Epithelial cell of esophagus (primary cell): Measurements from ENCODE around the gene KREMEN1.

Experiments used
- DNase-seq: peaks from one replicate; pipeline ENCODE4 v3.0.0; 2010; ENCODE audit warnings: low read depth
- H3K4me3 ChIP-seq: 2 replicates; pipeline ENCODE4 v1.5.1; 2011; ENCODE audit warnings: mild to moderate bottlenecking, low read length, control low read depth
- TF ChIP-seq, protein P1 (sequence below): IDR thresholded peaks from 2 replicates; pipeline ENCODE4 v1.5.1; 2011; ENCODE audit warnings: low read depth, mild to moderate bottlenecking, low read length, control low read depth, inconsistent platforms; ENCODE audit not compliant: insufficient read depth; ENCODE audit errors: missing control alignments

Gene KREMEN1

DNA sequence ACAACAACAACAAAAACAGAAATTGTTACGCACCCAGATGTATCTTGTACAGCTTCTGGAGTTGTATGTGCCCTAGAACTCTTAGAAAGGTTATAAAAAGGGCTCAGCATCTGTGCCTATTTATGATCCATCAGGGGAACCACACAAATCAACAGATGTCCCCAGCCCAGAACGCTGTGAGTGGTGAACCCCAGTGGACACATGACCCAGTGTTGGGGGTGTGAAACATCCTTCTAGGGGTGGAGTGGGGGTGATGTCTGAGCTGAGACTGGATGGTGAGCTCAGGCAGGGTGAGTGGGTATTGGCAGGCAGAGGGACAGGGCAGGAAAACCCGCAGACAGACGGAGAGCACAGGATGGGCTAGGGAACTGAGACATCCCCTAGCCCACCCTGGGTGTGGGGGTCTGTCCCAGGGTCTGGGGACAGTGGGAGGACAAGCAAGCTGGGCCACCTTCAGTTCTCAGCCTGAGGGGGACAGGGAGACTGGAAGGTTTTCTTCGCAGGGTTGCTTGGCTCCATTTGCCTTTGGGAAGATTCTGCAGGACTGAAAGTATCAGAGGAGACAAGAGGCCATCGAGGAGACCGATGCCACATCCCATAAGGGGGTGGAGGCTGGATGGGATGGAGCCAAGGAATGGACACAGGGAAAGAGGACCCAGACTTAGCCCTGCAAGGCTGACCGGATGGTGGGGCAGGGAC is 127.0 kb downstream of the KREMEN1 start:
- H3K4me3 ChIP-seq = no peak overlapping the region
- DNase-seq = no peak
- TF ChIP-seq, protein P1, sequence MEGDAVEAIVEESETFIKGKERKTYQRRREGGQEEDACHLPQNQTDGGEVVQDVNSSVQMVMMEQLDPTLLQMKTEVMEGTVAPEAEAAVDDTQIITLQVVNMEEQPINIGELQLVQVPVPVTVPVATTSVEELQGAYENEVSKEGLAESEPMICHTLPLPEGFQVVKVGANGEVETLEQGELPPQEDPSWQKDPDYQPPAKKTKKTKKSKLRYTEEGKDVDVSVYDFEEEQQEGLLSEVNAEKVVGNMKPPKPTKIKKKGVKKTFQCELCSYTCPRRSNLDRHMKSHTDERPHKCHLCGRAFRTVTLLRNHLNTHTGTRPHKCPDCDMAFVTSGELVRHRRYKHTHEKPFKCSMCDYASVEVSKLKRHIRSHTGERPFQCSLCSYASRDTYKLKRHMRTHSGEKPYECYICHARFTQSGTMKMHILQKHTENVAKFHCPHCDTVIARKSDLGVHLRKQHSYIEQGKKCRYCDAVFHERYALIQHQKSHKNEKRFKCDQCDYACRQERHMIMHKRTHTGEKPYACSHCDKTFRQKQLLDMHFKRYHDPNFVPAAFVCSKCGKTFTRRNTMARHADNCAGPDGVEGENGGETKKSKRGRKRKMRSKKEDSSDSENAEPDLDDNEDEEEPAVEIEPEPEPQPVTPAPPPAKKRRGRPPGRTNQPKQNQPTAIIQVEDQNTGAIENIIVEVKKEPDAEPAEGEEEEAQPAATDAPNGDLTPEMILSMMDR = no peak

DNA sequence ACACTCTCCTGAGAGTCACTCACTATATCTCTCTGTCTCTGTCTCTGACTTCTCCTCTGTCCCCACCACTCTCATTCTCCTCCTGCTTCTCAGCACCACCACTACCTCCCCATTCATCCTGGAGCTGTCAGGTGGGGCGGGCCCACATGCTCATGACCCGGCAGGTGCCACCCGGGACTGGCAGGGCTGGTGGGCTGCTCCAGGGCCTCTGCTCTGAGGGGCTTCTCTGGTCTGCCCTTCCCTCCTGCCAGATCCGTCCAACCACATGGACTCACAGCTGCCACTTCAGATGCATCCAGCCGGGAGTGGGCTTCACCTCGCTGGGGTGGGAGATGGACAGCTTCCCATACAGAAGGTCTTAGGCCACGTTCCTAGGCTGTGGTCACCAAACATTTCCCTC is 128.1 kb downstream of the KREMEN1 start:
- no peak for DNase-seq
- H3K4me3 ChIP-seq = no peak overlapping the region
- TF ChIP-seq, protein P1 = no peak

- no peak for DNase-seq
- TF ChIP-seq, protein P1 = no peak
- H3K4me3 ChIP-seq = no peak overlapping the region
Measured at GRCh38 chr22:29201782-29202181, 128.9 kb downstream of the KREMEN1 start.

DNA sequence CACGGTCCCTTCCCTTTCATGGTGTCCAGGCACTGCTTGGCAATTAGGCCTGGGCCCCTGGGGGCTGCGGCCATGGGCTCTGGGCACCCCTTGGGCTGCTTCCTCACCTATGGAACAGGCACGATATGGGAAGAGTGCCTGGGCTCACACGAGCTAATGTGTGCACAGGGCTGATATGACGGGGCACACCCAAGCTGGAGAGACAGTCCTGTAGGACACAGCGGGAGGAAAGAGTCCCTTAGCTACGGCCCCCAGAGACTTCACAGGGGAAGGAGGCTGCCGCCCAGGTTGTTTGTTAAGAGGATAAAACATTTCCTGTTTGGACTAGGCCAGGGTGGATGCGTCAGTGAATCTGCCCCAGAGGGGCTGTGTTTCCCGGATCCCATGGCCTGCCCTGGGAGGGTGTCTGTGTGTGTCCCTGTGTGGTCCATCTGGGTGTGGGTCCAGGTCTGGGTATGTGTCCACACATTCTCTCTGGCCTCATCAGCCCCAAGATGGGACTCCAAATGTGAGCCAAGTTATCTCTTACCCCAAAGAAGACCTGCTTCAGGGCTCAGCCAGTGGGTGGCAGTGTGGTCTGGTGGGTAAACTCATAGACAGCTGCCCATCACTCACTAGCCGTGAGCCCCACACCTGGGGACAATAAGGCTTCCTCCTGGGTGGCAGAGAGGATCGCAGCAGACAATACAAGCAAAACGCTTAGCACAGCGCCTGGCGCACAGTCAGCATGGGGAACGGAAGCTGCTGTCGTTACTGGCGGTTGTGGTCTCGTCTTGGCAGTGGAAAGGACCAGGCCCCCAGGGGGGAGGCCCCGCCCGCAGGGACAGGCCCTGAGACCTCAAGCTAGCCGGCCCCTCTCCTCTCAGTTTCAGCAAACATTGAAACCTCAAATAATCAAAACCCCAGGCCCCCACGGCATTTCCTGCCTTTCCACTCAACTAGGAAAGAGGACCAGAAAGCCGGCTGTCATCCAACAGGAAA is 129.7 kb downstream of the KREMEN1 start:
- TF ChIP-seq, protein P1 = peak; percentile 44
- peak; percentile 45 for DNase-seq
- H3K4me3 ChIP-seq = no peak overlapping the region

GRCh38 chr22:29203488-29204454 is 130.9 kb downstream of the KREMEN1 start:
- DNase-seq = no peak
- H3K4me3 ChIP-seq = no peak overlapping the region
- TF ChIP-seq, protein P1 = no peak

- DNase-seq = no peak
- TF ChIP-seq, protein P1 = no peak
- no peak overlapping the region for H3K4me3 ChIP-seq
Measured at GRCh38 chr22:29204455-29205183, 131.8 kb downstream of the KREMEN1 start.
